RWPE2 (cell line): ENCODE measurements around the gene TECPR2.
A peak's percentile ranks its signal among the peaks of the same experiment; 100 is the strongest.

Experiments
- ATAC-seq: fragments of 200-7000 bp; cut with Tn5 transposase; 3 replicates; pipeline ENCODE4 v1.9.1; 2021; ENCODE audit warnings: low read depth
- DNase-seq: peaks from one replicate; pipeline ENCODE4 v3.0.0-alpha.2; 2020; ENCODE audit warnings: low spot score
- H3K27ac ChIP-seq: fragments of 450-650 bp; 2 replicates; pipeline ENCODE4 v1.5.1; 2017; ENCODE audit warnings: mild to moderate bottlenecking; ENCODE audit not compliant: poor library complexity, severe bottlenecking
- H3K27me3 ChIP-seq: fragments of 250-450 bp; sonication (Bioruptor Pico); 2 replicates; pipeline ENCODE4 v1.5.1; 2021; ENCODE audit warnings: mild to moderate bottlenecking, moderate library complexity; ENCODE audit not compliant: insufficient read depth, poor library complexity, severe bottlenecking
- H3K36me3 ChIP-seq: fragments of 250-450 bp; sonication (Bioruptor Pico); 2 replicates; pipeline ENCODE4 v1.5.1; 2020; ENCODE audit warnings: low read depth, mild to moderate bottlenecking, moderate library complexity
- H3K4me1 ChIP-seq: fragments of 250-450 bp; sonication (Bioruptor Pico); 2 replicates; pipeline ENCODE4 v1.5.1; 2021; ENCODE audit warnings: mild to moderate bottlenecking, moderate library complexity; ENCODE audit not compliant: insufficient read depth, poor library complexity, severe bottlenecking
- H3K4me3 ChIP-seq: fragments of 250-450 bp; sonication (Bioruptor Pico); 2 replicates; pipeline ENCODE4 v1.5.1; 2021; ENCODE audit warnings: mild to moderate bottlenecking, moderate library complexity; ENCODE audit not compliant: severe bottlenecking
- H3K9me3 ChIP-seq: fragments of 250-450 bp; sonication (Bioruptor Pico); 2 replicates; pipeline ENCODE4 v1.5.1; 2021; ENCODE audit warnings: mild to moderate bottlenecking, moderate library complexity; ENCODE audit not compliant: severe bottlenecking
- CTCF ChIP-seq: fragments of 450-650 bp; IDR thresholded peaks from one replicate; pipeline ENCODE4 v1.5.1; 2017; ENCODE audit warnings: mild to moderate bottlenecking, moderate library complexity; ENCODE audit not compliant: poor library complexity, severe bottlenecking

The TECPR2 gene

GRCh38 chr14:102333795-102334705, 28.7 kb upstream of the TECPR2 start:
- ATAC-seq (peak; percentile 15; the same call in 1 of the 3 replicates), DNase-seq (no peak)
- no peak overlapping the region for H3K27ac ChIP-seq
- no peak for TF ChIP-seq CTCF
- no peaks in the 10 kb centered on the region for H3K27me3 ChIP-seq
- peaks cover 78% of the 10 kb centered on the region for H3K36me3 ChIP-seq
- H3K4me3 ChIP-seq, result no peak overlapping the region
- no peaks in the 10 kb centered on the region for H3K9me3 ChIP-seq
- no peaks in the 10 kb centered on the region for H3K4me1 ChIP-seq

GRCh38 chr14:102335163-102335562, 27.6 kb upstream of the TECPR2 start:
- no peaks in the 10 kb centered on the region for H3K9me3 ChIP-seq
- no peak overlapping the region for H3K4me3 ChIP-seq
- peaks cover 78% of the 10 kb centered on the region for H3K36me3 ChIP-seq
- ATAC-seq, result no peak
- no peaks in the 10 kb centered on the region for H3K4me1 ChIP-seq
- H3K27ac ChIP-seq, result no peak overlapping the region
- DNase-seq, result no peak
- no peak for TF ChIP-seq CTCF
- no peaks in the 10 kb centered on the region for H3K27me3 ChIP-seq

- H3K4me3 ChIP-seq, result no peak overlapping the region
- no peak for DNase-seq
- no peaks in the 10 kb centered on the region for H3K27me3 ChIP-seq
- no peaks in the 10 kb centered on the region for H3K9me3 ChIP-seq
- H3K27ac ChIP-seq, result no peak overlapping the region
- peaks cover 82% of the 10 kb centered on the region for H3K36me3 ChIP-seq
- no peak for TF ChIP-seq CTCF
- H3K4me1 ChIP-seq, result no peaks in the 10 kb centered on the region
- ATAC-seq, result no peak
These were observed 24.0 kb upstream of the TECPR2 start for GRCh38 chr14:102338724-102339123.

GRCh38 chr14:102341566-102341965, 21.2 kb upstream of the TECPR2 start:
- TF ChIP-seq CTCF, result no peak

GRCh38 chr14:102342238-102342637, 20.5 kb upstream of the TECPR2 start:
- H3K4me1 ChIP-seq, result no peaks in the 10 kb centered on the region
- DNase-seq (no peak), ATAC-seq (no peak)
- no peak overlapping the region for H3K27ac ChIP-seq
- peaks cover 79% of the 10 kb centered on the region for H3K36me3 ChIP-seq
- no peaks in the 10 kb centered on the region for H3K27me3 ChIP-seq
- H3K4me3 ChIP-seq, result no peak overlapping the region
- H3K9me3 ChIP-seq, result no peaks in the 10 kb centered on the region
- no peak for TF ChIP-seq CTCF

More at GRCh38 chr14:102341566-102341965, 21.2 kb upstream of the TECPR2 start:
- H3K27ac ChIP-seq, result no peak overlapping the region
- no peaks in the 10 kb centered on the region for H3K4me1 ChIP-seq
- ATAC-seq (peak; percentile 15; the same call in 2 of the 3 replicates), DNase-seq (no peak)
- H3K9me3 ChIP-seq, result no peaks in the 10 kb centered on the region
- peaks cover 79% of the 10 kb centered on the region for H3K36me3 ChIP-seq
- no peaks in the 10 kb centered on the region for H3K27me3 ChIP-seq
- no peak overlapping the region for H3K4me3 ChIP-seq
